ENCODE measurements around the gene DDX39A. TPM values are rescaled to one million over a fixed set of nuclear protein-coding genes. Genes with fewer than 3 reads are reported as not detected.

DDX39A gene
- total and polyA plus RNA-seq, 8 donors, result 37.1 to 298 (median 110) TPM

DNA sequence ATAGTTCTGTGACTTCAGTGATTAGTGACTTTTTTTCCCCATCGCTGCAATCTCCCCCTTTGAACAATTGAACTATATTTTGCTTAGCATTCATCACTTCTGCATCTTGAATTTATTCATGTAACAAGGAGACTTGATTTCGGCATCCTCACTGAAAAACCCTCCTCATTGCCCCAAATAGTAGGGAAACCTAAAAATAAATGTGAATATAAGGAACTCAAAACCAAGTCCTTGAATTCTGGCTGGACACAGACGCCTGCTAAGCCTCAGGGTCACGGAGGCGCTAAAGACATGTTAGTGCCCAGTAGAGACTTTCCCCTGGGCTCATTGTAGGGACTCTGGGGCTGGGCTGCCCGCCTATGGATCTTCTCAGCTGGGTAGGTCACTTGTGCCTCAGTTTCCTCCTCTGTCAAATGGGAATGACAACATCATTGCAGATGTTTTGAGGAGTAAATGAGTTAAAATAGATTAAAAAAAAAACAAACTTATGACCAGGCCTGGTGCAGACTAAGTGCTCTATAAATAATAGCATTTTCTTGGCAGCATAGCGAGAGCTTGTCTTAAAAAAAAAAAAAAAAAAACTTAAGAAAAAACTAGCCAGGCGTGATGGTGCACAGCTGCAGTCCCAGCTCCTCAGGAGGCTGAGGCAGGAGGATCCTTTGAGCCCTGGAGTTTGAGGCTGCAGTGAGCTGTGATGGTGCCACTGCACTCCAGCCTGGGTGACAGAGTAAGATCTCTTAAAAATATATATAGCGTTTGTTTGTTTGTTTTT lies 39.7 kb downstream of the DDX39A start:
- no peaks in the 10 kb centered on the region for H3K27me3 ChIP-seq
- 48 to 63% (median 62%) methylated on average over 9 of the region's 9 CpGs for WGBS, 5 donors
- DNase-seq, result peak in 1 of 2 donors; percentile 47
- H3K27ac ChIP-seq, result peak overlapping the region; percentile 20 to 96 (median 91)
- intact Hi-C loops (cut with DNase I; ENCODE audit: low total_unique reads), result no loop called here
- TF ChIP-seq, protein P1, sequence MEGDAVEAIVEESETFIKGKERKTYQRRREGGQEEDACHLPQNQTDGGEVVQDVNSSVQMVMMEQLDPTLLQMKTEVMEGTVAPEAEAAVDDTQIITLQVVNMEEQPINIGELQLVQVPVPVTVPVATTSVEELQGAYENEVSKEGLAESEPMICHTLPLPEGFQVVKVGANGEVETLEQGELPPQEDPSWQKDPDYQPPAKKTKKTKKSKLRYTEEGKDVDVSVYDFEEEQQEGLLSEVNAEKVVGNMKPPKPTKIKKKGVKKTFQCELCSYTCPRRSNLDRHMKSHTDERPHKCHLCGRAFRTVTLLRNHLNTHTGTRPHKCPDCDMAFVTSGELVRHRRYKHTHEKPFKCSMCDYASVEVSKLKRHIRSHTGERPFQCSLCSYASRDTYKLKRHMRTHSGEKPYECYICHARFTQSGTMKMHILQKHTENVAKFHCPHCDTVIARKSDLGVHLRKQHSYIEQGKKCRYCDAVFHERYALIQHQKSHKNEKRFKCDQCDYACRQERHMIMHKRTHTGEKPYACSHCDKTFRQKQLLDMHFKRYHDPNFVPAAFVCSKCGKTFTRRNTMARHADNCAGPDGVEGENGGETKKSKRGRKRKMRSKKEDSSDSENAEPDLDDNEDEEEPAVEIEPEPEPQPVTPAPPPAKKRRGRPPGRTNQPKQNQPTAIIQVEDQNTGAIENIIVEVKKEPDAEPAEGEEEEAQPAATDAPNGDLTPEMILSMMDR (IDR thresholded peaks at IDR 0.05), result no peak
- H3K4me3 ChIP-seq, result no peak overlapping the region
- no peaks in the 10 kb centered on the region for H3K9me3 ChIP-seq
- H3K4me1 ChIP-seq, result peaks cover 28 to 88% (median 74%) of the 10 kb centered on the region in 4 donors
- no peaks in the 10 kb centered on the region for H3K36me3 ChIP-seq

DNA sequence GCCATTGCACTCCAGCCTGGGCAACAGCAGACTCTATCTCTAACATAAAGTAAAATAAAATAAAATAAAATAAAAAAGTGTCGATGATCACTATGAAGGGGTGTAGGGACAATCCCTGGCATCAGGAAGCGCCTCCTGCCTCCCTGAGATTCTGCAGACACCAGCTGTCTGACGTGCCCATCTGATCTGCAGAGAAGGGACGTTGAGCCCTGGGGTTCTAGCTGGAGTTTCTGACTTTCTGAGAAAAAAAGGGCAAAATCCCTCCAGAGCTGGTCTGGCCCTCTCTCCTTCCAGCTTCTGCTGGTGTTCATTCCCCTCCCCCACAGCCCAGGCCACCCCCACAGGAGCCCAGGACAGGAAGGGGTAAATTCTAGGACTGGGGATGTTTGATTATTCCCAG lies 40.3 kb downstream of the DDX39A start:
- 75 to 84% (median 80%) methylated on average over 4 of the region's 4 CpGs for WGBS, 5 donors
- Histone ChIP-seq H3K27me3 (no peaks in the 10 kb centered on the region), H3K9me3 (no peaks in the 10 kb centered on the region), H3K27ac (peak overlapping the region in 3 of 5 donors; percentile 91 to 96 (median 96)), H3K4me1 (peaks cover 22 to 88% (median 69%) of the 10 kb centered on the region in 4 donors), H3K36me3 (no peaks in the 10 kb centered on the region), H3K4me3 (no peak overlapping the region)
- TF ChIP-seq, protein P1 (IDR thresholded peaks at IDR 0.05), result no peak
- TF ChIP-seq POLR2AphosphoS5 (IDR thresholded peaks at IDR 0.05), result no peak
- no peak for DNase-seq
- intact Hi-C loops (cut with DNase I; ENCODE audit: low total_unique reads), result no loop called here

DNA sequence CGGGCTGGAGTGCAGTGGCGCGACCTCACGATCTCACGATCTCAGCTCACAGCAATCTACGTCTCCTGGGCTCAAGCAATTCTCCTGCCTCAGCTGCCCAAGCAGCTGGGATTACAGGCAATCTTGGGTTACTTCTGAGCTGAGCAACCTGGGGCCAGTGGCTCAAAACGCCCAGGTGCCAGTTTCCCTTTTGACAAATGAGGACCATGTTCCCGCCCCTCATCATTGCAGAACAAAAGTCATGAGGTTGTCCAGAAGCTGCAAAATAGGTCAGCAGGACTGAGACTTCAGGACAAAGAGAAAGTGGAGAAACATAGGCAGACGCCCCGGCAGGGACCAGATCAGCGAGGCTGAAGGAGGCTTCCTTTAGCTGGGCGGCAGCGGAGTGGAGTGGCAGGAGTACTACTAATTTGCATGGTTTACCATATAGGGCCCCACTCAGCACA lies 41.2 kb downstream of the DDX39A start:
- H3K36me3 ChIP-seq, result no peaks in the 10 kb centered on the region
- no peaks in the 10 kb centered on the region for H3K27me3 ChIP-seq
- H3K9me3 ChIP-seq, result no peaks in the 10 kb centered on the region
- H3K27ac ChIP-seq, result peak overlapping the region in 3 of 5 donors; percentile 26 to 96 (median 91)
- DNase-seq, result no peak
- H3K4me1 ChIP-seq, result peaks cover 14 to 86% (median 59%) of the 10 kb centered on the region in 4 donors
- intact Hi-C loops (cut with DNase I; ENCODE audit: low total_unique reads), result no loop called here
- TF ChIP-seq EP300 (IDR thresholded peaks at IDR 0.05), result no peak
- TF ChIP-seq, protein P1 (IDR thresholded peaks at IDR 0.05), result no peak
- TF ChIP-seq POLR2AphosphoS5 (IDR thresholded peaks at IDR 0.05), result no peak
- no peak for TF ChIP-seq POLR2A (IDR thresholded peaks at IDR 0.05)
- WGBS, 5 donors, result 64 to 82% (median 73%) methylated on average over 11 to 13 of the region's 13 CpGs
- H3K4me3 ChIP-seq, result no peak overlapping the region

DNA sequence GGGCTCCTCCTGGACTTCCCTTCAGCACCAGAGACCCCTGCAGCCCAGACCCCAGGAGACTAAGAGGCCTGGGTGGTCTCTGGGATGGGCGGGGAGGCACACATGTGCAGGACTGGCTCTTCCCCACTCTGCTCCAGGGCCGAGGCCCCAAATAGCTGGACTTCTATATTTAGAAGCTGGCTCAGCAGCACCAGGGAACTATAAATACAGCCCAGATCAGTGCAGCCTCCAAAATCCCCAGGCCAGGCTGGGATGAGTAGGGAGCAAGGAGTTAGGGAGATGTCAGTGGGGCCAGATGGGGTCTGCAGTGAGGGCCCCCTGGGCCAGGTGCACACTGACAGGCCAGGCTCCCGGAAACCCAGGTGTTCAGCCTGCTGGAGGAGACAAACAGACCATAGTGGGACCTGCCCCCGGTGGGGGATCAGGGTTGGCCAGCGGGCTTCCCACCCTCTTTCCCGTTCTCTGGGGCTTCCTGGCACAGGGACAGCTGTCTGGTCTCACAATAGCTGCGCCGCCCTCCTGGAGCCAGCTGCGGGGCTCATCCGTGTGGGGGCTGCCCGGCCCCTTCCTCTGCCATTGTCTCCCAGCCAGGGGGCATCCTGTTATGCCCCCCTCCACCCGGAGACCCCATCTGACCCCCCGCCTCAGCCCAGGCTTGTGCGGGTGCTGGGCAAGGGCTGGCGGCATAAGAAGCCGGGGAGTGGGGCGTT lies 43.4 kb downstream of the DDX39A start:
- TF ChIP-seq, protein P1 (IDR thresholded peaks at IDR 0.05), result no peak
- no peak for TF ChIP-seq POLR2A (IDR thresholded peaks at IDR 0.05)
- no peak for TF ChIP-seq POLR2AphosphoS5 (IDR thresholded peaks at IDR 0.05)
- no peak for TF ChIP-seq EP300 (IDR thresholded peaks at IDR 0.05)
- Histone ChIP-seq H3K27ac (peak overlapping the region; percentile 65 to 84 (median 77)), H3K4me3 (no peak overlapping the region), H3K4me1 (peaks cover 12 to 85% (median 44%) of the 10 kb centered on the region in 4 donors), H3K27me3 (no peaks in the 10 kb centered on the region), H3K36me3 (no peaks in the 10 kb centered on the region), H3K9me3 (no peaks in the 10 kb centered on the region)
- intact Hi-C loops (cut with DNase I; ENCODE audit: low total_unique reads), result no loop called here
- 31 to 60% (median 58%) methylated on average over 9 to 17 of the region's 17 CpGs for WGBS, 5 donors
- peak in 1 of 2 donors; percentile 82 for DNase-seq

Measured in stomach (tissue), 9 donors.